ENCODE results near the gene TEP1.

GRCh38 chr14:20387576-20387975, 25.7 kb downstream of the TEP1 start:
- TF ChIP-seq CTCF (IDR thresholded peaks at IDR 0.05) (no peak), ZFX (IDR thresholded peaks at IDR 0.05; ENCODE audit: borderline replicate concordance) (no peak)
